Colonic mucosa (tissue), 4 donors: ENCODE measurements around the gene ADCYAP1R1. TPM values are rescaled to one million over a fixed set of nuclear protein-coding genes. Genes with fewer than 3 reads are reported as not detected.

ENCODE experiments used
- DNase-seq: peaks from one replicate; pipeline ENCODE4 v3.0.0-alpha.2; 2020
- H3K27ac ChIP-seq: fragments of 200-600 bp; one replicate; pipeline ENCODE4 v1.8.0; 2021
- H3K27me3 ChIP-seq: fragments of 200-600 bp; one replicate; pipeline ENCODE4 v1.8.0; 2021
- H3K36me3 ChIP-seq: fragments of 200-600 bp; one replicate; pipeline ENCODE4 v1.8.0; 2021
- H3K4me1 ChIP-seq: fragments of 200-600 bp; one replicate; pipeline ENCODE4 v1.8.0; 2021; ENCODE audit warnings: mild to moderate bottlenecking
- H3K4me3 ChIP-seq: fragments of 200-600 bp; one replicate; pipeline ENCODE4 v1.8.0; 2021
- H3K9ac ChIP-seq, 2 donors: one replicate each; pipeline ENCODE4 v1.7.0; 2013; ENCODE audit warnings: control low read depth in 2 of 2, low read depth in 2 of 2, low read length in 2 of 2
- H3K9me3 ChIP-seq: fragments of 200-600 bp; one replicate; pipeline ENCODE4 v1.8.0; 2021
- intact Hi-C: fragments of 100-400 bp; cut with DNase I; formaldehyde crosslinking; loops from one replicate; pipeline ENCODE4 v1.14.1; 2022
- total RNA-seq, 2 donors: library from RNA; stranded (reverse); fragmentation: NEBNext Ultra II Directional in 1 of 2; extraction: Animal tissue kit (Norgen Biotek cat#: 25700) in 1 of 2; gene quantifications; one replicate each; pipeline ENCODE4 v1.2.1, GENCODE V29; 2021
- TF ChIP-seq, protein P1 (sequence below): fragments of 200-600 bp; IDR thresholded peaks from one replicate; pipeline ENCODE4 v1.8.0; 2022; ENCODE audit warnings: antibody characterized with exemption, mild to moderate bottlenecking
- donor health status: healthy.
- donor health status: DM: no; HTN: no; CAD: no.
- donor health status: DM: no; HTN: no; CAD: no.

ADCYAP1R1 gene
- total RNA-seq, 2 donors from 2014 or later, result 0.37 to 0.90 TPM

DNA sequence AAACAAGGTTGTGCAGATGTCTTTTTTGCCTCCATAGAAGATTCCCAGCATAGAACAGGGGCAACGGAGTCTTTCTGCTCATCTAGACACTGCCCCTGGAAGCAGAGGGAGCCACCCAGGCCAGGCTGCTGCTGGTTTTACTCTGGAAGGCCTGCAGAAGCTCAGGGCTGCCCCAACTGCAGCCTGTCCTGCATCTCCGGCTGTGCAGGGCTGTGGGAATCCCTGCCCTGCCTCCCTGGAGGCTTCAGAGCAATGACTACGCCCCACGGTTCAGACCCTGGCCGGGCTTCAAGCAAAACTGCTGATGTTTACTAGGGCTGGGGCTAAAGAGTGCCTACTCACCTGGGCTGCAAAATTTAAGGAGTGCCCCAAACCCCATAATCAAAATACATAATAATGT is 44.5 kb upstream of the ADCYAP1R1 start:
- TF ChIP-seq, protein P1, sequence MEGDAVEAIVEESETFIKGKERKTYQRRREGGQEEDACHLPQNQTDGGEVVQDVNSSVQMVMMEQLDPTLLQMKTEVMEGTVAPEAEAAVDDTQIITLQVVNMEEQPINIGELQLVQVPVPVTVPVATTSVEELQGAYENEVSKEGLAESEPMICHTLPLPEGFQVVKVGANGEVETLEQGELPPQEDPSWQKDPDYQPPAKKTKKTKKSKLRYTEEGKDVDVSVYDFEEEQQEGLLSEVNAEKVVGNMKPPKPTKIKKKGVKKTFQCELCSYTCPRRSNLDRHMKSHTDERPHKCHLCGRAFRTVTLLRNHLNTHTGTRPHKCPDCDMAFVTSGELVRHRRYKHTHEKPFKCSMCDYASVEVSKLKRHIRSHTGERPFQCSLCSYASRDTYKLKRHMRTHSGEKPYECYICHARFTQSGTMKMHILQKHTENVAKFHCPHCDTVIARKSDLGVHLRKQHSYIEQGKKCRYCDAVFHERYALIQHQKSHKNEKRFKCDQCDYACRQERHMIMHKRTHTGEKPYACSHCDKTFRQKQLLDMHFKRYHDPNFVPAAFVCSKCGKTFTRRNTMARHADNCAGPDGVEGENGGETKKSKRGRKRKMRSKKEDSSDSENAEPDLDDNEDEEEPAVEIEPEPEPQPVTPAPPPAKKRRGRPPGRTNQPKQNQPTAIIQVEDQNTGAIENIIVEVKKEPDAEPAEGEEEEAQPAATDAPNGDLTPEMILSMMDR, result no peak
- Histone ChIP-seq H3K4me3 (no peak overlapping the region), H3K27me3 (no peaks in the 10 kb centered on the region), H3K27ac (no peak overlapping the region), H3K4me1 (no peaks in the 10 kb centered on the region), H3K9ac (no peak overlapping the region), H3K9me3 (no peaks in the 10 kb centered on the region), H3K36me3 (no peaks in the 10 kb centered on the region)
- no peak for DNase-seq
- intact Hi-C loops, result no loop called here

DNA sequence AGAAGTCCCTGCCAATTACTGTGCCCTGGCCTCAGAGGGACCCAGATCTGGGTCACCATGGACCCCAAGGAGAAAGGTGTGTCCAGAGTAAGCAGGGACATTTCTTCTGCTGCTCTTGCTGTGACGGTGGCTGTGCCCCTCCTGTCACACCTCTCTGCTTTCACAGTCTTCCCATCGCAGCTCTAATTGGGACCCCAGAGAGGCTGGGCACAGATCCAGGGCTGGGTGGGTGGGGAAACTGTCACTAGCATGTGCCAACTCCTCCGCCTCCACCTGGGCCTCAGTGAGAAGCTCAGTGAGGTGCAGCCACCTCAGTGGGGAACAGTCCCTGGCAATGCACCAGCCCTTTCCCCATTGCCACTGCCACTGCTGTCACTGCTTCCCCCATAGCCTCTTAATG is 37.3 kb upstream of the ADCYAP1R1 start:
- no peaks in the 10 kb centered on the region for H3K4me1 ChIP-seq
- H3K27ac ChIP-seq, result no peak overlapping the region
- H3K9ac ChIP-seq, result no peak overlapping the region
- intact Hi-C loops, result no loop called here
- H3K27me3 ChIP-seq, result no peaks in the 10 kb centered on the region
- H3K36me3 ChIP-seq, result no peaks in the 10 kb centered on the region
- DNase-seq, result no peak
- TF ChIP-seq, protein P1, result no peak
- no peaks in the 10 kb centered on the region for H3K9me3 ChIP-seq
- H3K4me3 ChIP-seq, result no peak overlapping the region

DNA sequence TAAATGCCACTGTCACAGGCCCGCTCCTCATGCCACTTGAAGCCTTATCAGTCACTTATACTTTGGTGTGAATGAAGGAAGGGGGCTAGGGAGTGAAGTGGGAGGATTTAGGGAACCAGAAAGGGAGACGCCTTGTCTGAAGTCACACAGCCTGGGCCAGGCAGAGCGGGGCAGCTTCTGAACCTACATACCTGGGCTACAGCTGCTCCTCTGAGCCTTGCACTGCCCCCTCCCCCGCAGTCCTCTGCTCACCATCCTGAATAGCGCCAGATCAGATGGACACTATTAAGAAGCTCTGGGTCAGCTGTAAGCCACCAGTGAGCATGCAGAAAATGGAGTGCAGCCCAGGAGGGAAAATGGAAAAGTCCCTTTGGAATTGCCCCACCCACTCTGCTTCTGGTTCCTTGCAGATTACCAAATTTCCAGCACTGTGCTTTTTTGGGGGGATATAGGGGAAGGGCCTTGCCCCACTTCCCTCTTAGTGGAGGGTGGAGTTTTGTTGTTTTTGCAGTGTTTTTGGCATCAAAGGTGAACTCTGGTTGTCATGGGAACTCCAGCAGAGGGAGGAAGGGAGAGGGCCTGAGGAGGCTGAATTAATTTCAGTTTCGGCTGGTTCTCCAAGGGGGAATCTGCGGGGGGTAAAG is 35.0 kb upstream of the ADCYAP1R1 start:
- TF ChIP-seq, protein P1, result no peak
- no peaks in the 10 kb centered on the region for H3K36me3 ChIP-seq
- DNase-seq, result no peak
- no peak overlapping the region for H3K4me3 ChIP-seq
- no peaks in the 10 kb centered on the region for H3K27me3 ChIP-seq
- H3K9ac ChIP-seq, result no peak overlapping the region
- H3K4me1 ChIP-seq, result no peaks in the 10 kb centered on the region
- no peaks in the 10 kb centered on the region for H3K9me3 ChIP-seq
- intact Hi-C loops, result no loop called here
- no peak overlapping the region for H3K27ac ChIP-seq

DNA sequence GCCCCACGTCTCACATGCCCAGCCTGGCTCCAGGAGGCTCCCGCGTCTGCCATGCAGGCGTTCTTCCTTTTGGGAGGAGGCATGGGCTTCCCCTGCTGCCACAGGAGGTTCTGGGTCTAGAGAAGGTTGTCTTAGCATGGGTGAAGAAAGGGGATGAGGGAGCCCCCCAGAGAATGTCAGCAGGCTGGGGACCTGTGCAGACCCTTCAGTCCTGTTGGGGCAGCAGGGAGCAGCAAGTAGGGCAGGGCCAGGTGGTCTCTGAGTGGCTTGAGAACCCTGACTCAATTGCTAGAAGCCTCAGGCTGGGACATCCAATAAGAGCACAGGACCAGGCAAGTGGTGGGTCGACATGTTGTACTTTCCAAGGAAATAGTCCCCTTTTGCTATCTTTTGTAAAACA is 34.4 kb upstream of the ADCYAP1R1 start:
- no peak for DNase-seq
- no peaks in the 10 kb centered on the region for H3K9me3 ChIP-seq
- no peaks in the 10 kb centered on the region for H3K36me3 ChIP-seq
- TF ChIP-seq, protein P1, result no peak
- H3K9ac ChIP-seq, result no peak overlapping the region
- no peak overlapping the region for H3K4me3 ChIP-seq
- H3K4me1 ChIP-seq, result no peaks in the 10 kb centered on the region
- intact Hi-C loops, result no loop called here
- no peak overlapping the region for H3K27ac ChIP-seq
- no peaks in the 10 kb centered on the region for H3K27me3 ChIP-seq

DNA sequence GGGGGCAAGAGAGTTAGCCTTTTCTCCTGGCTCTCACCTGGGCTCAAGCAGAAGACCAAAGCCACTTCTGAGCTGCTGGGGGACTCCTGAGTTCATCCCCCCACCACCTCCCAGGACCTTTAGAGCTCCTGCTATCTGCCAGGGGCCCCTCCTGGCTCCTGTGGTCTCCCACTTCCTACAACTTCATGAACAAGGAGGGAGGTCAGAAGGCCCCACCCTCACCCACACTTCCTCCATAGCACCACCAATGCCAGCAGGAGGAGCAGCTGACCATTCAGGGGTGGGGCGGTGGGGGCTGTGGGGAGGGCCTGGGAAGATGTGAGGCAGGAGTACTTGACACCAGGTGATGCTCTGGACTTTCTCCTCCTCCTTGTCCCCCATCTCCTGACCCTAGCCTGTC is 32.6 kb upstream of the ADCYAP1R1 start:
- Histone ChIP-seq H3K4me3 (no peak overlapping the region), H3K9me3 (no peaks in the 10 kb centered on the region), H3K4me1 (no peaks in the 10 kb centered on the region), H3K36me3 (no peaks in the 10 kb centered on the region), H3K27me3 (no peaks in the 10 kb centered on the region), H3K27ac (no peak overlapping the region), H3K9ac (no peak overlapping the region)
- no peak for DNase-seq
- TF ChIP-seq, protein P1, result no peak
- intact Hi-C loops, result no loop called here
